ENCODE data around the gene SPDYE3.
"Not testable (repeated sequence)": the region's sequence is repeated elsewhere in the genome, so short reads cannot be mapped to it uniquely, and the experiment has no call there.

The SPDYE3 gene, protein sequence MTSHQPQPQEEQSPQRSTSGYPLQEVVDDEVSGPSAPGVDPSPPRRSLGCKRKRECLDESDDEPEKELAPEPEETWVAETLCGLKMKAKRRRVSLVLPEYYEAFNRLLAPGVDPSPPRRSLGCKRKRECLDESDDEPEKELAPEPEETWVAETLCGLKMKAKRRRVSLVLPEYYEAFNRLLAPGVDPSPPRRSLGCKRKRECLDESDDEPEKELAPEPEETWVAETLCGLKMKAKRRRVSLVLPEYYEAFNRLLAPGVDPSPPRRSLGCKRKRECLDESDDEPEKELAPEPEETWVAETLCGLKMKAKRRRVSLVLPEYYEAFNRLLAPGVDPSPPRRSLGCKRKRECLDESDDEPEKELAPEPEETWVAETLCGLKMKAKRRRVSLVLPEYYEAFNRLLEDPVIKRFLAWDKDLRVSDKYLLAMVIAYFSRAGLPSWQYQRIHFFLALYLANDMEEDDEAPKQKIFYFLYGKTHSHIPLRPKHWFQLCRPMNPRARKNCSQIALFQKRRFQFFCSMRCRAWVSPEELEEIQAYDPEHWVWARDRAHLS

DNA sequence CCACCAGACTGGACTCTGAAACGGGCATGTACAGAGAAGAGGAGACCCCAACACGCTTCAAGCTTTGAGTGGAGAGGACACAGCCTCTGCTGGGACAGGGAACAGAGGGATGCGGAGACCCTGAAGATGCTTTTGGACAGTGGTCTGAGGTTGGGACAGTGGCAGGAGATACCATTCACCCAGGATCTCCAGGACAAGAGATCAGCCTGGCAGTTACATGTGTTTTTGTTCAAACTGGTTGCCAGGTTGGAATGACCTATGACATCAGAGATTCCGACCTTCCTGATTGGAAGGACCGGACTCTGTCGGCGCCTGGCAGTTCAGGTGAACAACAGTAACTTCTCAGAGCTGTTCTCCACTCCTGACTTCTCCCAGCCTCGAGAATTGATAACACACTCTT lies at the start of gene SPDYE3:
SPDYE3 (plus strand) TSS at position 301 of the 400 bp plus-strand sequence. CDS start 184 bp downstream, outside the sequence.
- DNase-seq (ENCODE audit: insufficient read length, low spot score); FAIRE-seq: not testable (repeated sequence)

DNA sequence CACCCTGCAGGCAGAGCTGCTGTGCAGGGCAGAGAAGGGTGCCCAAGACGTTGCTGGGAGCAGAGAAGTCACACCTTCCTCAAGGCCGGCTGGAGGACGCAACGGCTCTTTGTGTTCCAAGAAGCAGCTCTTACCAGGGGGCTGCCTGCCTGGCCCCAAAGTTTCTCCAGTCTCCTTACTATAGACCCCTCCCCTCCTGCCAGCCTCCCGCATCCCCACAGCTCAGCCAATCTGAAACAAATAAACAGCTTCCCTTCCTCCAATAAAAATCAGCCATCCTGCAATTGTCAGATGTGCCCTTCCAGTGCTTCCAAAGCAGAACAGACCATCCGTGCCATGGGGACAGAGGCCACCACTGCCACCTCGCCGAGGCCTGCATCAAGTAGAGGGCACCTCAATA lies 47.5 kb upstream of the SPDYE3 start:
- not testable (repeated sequence) for FAIRE-seq; DNase-seq (ENCODE audit: insufficient read length, low spot score)

DNA sequence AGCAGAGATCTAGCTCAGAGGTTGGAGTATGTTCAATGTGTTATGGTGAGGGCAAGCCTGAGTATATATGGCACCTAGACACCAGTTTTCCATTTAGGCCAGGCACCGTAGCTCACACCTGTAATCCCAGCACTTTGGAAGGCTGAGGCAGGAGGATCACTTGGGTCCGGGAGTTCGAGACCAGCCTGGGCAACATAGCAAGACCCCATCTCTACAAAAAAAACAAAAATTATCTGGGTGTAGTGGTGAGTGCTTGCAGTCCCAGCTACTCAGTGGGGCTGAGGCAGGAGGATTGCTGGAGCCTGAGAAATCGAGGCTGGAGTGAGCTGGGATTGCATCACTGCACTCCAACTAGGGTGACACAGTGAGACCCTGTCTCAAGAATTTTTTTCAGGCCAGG lies 44.6 kb upstream of the SPDYE3 start:
- not testable (repeated sequence) for DNase-seq (ENCODE audit: insufficient read length, low spot score); FAIRE-seq

DNA sequence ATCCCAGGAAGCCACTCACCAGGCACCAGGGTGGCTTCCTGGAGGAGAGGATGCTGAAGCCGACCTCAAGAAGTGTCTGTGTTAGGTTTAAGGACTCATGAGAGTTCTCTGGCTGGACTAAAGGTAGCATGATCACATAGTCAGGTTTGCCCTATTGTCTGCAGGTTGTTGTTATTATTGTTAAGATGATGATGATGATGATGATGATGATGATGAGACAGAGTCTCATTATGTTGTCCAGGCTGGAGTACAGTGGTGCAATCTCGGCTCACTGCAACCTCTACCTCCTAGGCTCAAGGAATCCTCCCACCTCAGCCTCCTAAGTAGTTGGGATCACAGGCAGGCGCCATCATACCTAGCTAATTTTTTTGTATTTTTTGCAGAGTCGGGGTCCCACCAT lies 43.3 kb upstream of the SPDYE3 start:
- not testable (repeated sequence) for FAIRE-seq

DNA sequence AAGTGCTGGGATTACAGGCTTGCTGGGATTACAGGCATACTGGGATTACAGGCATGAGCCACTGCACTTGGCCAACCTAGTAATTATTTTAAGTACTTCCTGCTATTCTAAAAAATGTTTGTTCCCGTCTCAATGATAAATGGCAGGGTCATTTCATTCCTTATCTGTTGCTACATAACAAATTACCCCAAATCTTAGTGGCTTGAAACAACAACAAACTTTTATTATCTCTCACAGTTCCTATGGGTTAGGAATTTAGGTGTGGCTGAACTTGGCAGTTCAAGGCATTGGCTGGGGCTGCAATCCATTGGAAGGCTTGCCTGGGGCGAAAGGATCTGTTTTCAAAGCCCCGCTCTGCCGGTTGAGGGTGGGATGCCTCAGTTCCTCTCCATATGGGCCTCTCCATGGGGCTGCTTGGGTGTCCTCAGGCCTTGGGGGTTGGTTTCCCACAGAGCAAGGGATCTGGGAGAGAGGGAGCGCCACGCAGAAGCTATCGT lies 42.8 kb upstream of the SPDYE3 start:
- DNase-seq (ENCODE audit: insufficient read length, low spot score); FAIRE-seq: not testable (repeated sequence)

More for the DNA sequence above, 43.3 kb upstream of the SPDYE3 start:
- not testable (repeated sequence) for DNase-seq (ENCODE audit: insufficient read length, low spot score)

DNA sequence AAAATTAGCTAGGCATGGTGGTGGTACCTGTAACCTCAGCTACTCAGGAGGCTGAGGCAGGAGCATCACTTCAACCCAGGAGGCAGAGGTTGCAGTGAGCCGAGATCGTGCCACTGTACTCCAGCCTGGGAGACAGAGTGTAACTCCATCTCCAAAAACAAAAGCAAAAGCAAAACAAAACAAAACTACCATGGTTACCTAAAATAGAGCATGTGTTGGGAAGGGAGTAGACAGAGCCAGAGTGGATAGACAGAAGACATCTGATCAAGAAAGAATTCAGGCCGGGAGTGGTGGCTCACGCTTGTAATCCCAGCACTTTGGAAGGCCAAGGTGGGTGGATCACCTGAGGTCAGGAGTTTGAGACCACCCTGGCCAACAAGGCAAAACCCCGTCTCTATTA lies 41.7 kb upstream of the SPDYE3 start:
- FAIRE-seq; DNase-seq (ENCODE audit: insufficient read length, low spot score): not testable (repeated sequence)

DNA sequence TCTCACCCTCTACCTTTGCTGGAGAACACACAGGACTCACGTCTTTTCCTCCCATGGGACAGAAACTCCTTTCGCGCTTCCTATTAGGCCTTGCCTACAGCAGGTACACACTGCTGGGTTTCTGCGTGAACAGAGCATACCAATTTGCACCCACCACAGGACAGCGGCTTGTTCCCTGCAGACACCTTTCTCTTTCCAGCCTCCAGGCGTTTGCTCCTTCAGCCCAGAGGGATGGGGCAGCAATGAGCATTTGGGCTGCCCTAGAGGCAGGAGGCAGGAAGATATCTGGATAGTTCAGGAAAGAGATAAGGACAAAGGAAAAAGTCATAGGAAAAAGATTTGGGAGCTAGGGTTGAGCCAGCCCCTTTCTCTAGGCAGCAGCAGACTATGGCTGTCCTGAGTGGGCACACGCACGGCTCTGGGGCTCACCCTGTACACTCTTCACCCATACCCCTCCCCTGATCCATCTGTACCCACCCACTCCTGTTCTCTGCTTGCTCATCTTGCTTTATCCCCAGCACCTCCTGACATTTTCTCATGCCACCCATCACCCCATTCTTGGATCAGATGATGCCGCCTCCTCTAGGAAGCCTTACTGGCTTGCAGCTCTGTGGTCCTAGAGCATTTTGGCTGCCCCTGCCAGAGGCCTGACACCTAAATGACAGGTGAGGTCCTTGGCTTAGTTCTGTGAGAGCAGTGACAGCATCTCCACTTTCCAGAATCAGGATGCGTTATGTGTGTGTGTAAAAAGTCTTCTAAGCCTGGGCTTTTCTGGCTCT lies 40.7 kb upstream of the SPDYE3 start:
- no peak for FAIRE-seq
- DNase-seq (ENCODE audit: insufficient read length, low spot score), result no peak

DNA sequence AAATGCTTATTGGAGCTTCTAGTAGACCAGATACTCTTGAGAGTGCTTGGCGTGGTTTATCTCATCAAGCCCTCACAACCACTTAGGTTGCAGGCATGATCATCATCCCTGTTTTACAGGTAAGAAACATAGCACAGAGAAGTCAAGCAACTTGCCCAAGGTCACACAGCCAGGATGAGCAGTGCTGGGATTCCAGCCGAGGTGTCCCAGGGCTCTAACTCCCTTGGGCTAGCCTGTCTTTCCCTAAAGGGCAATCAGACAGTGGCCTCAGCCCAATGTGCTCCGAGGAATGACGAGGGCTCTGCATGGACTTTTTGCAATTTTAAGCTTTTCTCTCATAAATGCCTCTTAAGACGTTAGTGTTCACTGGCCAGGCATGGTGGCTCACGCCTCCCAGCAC lies 39.9 kb upstream of the SPDYE3 start:
- no peak for DNase-seq (ENCODE audit: insufficient read length, low spot score)

DNA sequence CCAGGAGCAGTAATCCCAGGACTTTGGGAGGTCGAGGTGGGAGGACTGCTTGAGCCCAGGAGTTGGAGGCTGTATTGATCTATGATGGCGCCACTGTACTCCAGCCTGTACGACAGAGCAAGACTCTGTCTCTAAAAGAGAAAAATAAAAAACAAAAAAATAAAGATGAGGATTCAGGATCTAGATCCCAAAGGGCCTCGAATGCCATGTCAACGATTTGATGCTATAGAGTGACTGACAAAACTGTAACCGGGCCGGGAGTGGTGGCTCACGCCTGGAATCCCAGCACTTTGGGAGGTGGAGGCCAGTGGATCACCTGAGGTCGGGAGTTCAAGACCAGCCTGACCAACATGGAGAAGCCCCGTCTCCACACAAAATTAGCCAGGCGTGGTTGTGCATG lies 38.6 kb upstream of the SPDYE3 start:
- DNase-seq (ENCODE audit: insufficient read length, low spot score); FAIRE-seq: not testable (repeated sequence)

More for the DNA sequence above, 39.9 kb upstream of the SPDYE3 start:
- no peak for FAIRE-seq

DNA sequence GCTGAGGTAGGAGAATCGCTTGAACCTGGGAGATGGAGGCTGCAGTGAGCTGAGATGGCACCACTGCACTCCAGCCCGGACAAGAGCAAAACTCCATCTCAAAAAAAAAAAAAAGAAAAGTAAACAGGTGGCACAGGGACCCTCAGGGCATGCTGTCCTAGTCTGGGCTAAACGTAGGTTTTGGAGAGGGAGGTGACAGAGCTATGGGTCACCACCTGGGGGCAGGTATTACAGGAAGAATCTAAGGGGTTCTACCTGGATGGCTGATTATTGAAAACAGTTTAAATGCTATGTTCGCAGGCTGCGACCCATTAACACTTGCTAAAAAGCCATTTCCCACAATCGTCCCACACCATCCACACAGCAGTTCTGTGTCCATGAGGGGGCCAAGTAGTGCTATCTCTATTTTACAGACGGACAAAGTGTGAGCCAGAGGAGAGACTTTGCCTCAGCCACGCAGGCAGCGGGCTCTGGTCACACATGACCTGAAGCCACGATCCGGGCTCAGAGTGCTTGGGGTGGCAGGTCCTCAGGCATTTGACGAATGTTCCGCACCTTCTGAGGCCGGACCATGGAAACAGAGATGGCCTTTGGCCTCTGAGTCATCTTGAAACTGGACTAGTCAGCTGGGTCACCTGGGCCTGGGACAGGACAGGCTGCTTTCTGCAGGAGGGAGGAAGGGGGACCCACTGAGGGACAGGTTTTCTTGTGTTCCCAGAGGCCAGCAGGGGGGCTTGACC lies 38.0 kb upstream of the SPDYE3 start:
- FAIRE-seq; DNase-seq (ENCODE audit: insufficient read length, low spot score): not testable (repeated sequence)

DNA sequence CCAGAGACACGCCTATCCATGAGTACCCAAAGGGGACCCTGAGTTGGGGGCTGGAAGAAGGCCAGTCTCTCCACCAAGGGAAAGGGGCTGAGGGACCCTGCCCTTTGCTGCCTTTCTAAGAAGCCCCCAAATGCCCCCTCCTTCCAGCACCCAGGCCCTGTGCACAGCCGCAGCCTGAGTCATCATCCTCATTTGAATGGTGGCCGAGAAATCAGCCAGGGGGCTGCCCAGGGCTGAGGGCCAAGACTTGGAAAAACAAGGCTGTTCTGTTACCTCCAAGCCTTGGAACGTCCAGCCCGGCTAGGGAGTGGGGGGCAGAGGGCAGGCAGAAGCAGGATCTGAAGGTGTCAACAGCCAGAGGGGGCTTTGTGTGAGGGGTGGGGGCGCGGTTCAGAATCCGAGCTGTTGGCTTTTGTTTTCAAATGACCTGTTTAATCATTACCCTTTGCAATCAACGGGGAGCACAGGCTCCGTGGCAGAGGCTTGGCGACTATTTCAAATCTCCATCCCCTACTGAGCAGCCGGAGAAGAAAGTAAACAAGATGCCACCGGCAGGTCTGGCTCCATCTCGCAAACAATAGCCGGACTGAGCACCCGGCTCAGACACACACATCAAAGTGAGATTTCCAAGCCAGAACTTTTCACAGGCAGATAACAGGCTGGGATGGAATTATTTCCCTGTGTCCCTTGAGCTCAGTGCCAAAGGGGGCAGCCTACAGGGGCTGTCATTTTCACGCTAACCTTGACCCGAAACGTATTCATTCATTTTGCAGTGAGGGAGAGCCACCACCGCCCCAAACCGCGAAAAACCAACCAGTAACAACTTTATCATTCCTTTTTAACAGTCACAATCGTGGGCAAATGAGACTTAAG lies 37.2 kb upstream of the SPDYE3 start:
- not testable (repeated sequence) for DNase-seq (ENCODE audit: insufficient read length, low spot score); FAIRE-seq

DNA sequence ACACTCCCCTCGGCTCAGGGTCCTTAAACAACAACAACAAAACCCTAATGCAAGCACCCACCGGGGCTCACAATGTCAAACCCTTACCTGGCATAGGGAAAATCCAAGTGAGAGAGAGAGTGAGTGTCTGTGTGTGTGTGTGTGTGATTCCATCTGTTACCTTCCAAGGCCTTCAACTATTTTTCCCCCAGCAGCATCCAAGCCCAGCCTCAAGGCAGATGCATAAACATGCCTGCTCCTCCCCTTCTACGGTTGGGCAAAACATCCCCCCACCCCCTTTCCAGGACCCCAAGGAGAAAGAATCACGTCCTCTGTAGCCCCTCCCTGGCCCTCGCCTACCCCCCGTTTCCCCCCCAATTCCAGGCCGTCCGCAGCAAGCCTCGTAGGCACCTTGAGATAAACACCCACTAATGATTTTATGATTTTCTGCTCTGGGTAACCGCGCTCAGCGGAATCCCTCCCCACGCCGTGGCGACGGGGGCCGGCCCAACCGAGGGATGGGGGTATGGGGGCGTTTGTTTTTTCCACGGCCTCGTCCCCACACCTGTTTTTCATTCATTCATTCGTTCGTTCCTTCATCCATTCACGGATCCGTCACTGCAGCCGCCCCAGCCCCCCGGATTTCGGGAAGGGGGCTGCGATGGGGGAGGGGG lies 36.4 kb upstream of the SPDYE3 start:
- not testable (repeated sequence) for DNase-seq (ENCODE audit: insufficient read length, low spot score); FAIRE-seq

DNA sequence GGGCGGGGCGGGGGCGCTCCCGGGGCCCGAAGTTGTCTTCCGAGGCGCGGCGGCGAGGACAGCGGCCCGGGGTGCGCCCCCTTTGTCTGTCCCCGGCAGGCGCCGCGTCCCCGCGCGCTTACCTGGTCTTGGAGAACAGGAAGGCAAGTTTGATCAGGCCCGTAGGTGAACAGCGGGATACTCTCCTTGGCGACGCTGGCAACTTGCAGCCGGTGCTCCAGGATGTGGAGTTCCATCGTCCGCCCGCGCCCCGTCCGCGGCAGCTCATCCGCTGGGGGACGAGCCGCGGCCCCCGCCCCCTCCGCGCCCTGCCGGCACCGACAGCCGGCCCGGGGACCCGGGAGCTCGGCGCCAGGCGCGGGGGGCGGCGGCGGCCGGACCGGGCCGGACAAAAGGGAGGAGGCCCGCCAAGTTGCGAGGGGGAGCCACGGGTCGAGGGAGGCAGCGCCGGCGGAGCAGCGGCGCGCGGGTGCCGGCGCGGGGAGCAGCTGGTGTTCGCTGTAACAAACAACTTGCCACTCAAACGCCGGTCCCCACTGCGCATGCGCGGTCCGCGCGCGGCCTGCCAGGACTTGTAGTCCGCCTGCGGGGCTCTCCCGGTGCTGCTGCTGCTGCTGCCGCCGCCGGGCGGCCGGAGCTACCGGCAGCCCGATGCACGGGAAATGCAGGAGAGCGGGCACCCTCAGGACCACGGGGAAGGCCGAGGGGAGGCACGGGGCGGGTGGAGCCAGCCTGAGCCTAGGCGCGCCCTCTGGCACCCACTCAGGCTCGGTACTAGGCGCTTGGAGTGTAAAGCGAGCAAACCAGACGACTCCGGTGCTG lies 35.6 kb upstream of the SPDYE3 start:
- FAIRE-seq, result peak; percentile 60
- peak; percentile 90 for DNase-seq (ENCODE audit: insufficient read length, low spot score)

DNA sequence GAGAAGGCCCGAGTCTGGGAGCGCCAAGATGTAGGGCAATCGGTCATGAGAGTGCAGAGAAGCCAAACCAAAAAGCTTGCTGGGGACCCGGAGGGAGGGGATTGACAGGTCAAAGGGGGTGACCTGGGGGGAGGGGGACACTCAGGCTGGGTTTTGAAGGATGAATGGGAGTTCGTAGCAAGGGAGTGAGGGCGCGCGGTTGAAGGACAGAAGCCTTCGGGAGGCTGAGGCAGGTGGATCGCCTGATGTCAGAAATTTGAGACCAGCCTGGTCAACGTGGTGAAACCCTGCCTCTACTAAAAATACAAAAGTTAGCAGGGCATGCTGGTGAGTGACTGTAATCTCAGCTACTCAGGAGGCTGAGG lies 35.0 kb upstream of the SPDYE3 start:
- not testable (repeated sequence) for DNase-seq (ENCODE audit: insufficient read length, low spot score); FAIRE-seq

DNA sequence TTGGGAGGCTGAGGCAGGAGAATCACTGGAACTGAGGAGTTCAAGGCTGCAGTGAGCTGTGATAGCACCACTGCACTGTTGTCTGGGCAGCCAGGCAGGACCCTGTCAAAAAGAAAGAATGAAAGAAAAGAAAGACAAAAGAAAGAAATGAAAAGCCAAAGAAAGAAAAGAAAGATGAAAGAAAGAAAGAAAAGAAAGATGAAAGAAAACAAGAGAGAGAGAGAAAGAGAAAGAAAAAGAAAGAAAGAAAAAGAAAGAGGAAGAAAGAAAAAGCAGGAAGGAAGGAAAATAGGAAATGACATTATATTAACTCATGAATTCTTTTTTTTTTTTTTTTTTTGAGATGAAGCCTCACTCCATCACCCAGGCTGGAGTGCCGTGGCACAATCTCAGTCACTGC lies 32.4 kb upstream of the SPDYE3 start:
- FAIRE-seq (no peak), DNase-seq (ENCODE audit: insufficient read length, low spot score) (no peak)

DNA sequence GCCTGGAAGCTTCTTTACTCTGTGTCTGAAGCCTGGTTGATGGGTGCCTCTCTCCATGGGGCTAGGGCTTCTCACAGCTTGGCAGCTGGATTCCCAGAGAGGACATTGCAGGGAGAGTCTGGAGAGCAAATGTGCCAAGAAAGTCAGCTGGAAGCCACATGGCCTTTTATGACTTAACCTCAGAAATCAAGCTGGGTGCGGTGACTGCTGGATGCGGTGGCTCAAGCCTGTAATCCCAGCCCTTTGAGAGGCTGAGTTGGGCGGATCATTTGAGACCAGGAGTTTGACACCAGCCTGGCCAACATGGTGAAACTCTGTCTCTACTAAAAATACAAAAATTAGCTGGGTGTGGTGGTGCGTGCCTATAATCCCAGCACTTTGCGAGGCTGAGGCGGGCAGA lies 31.4 kb upstream of the SPDYE3 start:
- FAIRE-seq; DNase-seq (ENCODE audit: insufficient read length, low spot score): not testable (repeated sequence)

DNA sequence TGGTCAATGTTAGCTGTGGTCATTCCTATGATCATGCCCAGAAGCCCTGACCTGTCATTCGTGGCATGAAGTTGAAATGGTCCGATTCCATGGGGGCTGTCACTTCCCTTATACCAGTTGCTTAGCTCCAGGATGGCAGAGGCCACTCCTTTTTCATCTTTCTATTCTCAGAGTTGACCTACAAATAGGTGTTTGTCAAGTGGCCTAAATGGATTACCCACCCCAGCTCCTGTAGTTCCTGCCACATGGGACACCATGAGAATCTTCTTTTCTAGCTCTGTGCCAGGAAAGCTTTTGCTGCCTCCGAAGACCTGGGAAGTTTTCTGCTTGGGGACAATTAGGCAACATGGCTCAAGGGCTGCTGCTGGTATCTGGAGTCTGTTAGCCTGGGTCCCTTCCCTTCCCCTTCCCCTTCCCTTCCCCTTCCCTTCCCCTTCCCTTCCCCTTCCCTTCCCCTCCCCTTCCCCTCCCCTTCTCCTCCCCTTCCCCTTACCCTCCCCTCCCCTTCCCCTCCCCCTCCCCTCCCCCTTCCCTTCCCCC lies 25.4 kb upstream of the SPDYE3 start:
- DNase-seq (ENCODE audit: insufficient read length, low spot score); FAIRE-seq: not testable (repeated sequence)

DNA sequence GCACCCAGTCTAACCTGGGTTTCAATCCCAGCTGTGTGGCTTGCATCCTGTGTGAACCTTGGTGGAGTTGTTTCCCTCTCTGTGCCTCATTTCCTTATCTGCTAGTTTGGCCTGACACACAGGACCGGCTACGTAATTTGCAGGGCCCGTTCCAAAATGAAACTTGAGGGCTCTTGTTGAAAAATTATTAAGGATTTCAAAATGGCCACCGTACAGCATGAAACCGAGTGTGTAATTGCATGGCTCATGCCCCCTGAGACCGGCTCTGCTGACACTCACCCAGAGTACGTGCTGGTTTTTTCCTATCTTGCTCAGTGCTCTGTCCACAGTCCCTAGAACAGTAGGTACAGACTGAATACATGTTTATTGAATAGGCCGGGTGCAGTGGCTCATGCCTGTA lies 24.4 kb upstream of the SPDYE3 start:
- DNase-seq (ENCODE audit: insufficient read length, low spot score); FAIRE-seq: not testable (repeated sequence)
